WI38 (cell line): ENCODE results near the gene RFX3.

Experiments
- H3K4me3 ChIP-seq: 2 replicates; pipeline ENCODE4 v1.5.1; 2011; ENCODE audit warnings: low read depth, mild to moderate bottlenecking, control low read depth, low read length
- CTCF ChIP-seq: IDR thresholded peaks from 2 replicates; pipeline ENCODE4 v1.5.1; 2012; ENCODE audit warnings: low read depth, mild to moderate bottlenecking, control low read depth, low read length

The RFX3 gene

GRCh38 chr9:3467593-3468219, 58.1 kb downstream of the RFX3 start:
- no peak overlapping the region for H3K4me3 ChIP-seq
- TF ChIP-seq CTCF, result peak; percentile 99

- TF ChIP-seq CTCF, result no peak
Measured at GRCh38 chr9:3464033-3464638, 61.7 kb downstream of the RFX3 start.

DNA sequence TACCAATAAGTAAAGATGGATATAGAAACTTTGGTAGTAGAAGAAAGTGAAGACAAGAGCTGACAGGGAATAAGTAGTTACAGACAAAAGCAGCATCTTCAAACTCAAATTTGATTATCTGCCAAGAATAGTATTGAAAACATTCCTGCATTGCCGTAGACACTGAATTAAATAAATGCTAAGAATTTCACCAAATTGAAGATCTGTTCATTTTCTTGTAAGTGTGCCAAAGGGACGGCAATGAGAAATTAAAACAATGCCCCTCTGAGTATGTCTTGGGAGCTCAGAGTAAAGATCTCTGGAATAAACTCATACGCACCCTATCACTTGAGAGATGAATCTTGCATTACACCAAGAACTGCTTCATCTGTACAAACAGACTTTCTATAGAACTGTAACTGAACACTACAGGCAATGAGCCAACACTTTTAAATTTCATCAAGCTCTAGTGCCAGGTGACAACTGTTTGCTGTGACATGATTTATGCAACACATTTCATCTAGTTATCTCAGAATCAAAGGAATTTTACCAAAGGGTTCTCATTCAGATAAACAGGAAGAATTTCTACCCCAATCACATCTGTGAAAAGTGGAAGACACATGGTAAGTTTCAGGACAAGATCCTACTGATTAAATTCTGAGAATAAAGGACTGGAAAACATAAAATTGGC, 66.9 kb downstream of the RFX3 start:
- TF ChIP-seq CTCF, result no peak
- no peak overlapping the region for H3K4me3 ChIP-seq

More at GRCh38 chr9:3464033-3464638, 61.7 kb downstream of the RFX3 start:
- no peak overlapping the region for H3K4me3 ChIP-seq

DNA sequence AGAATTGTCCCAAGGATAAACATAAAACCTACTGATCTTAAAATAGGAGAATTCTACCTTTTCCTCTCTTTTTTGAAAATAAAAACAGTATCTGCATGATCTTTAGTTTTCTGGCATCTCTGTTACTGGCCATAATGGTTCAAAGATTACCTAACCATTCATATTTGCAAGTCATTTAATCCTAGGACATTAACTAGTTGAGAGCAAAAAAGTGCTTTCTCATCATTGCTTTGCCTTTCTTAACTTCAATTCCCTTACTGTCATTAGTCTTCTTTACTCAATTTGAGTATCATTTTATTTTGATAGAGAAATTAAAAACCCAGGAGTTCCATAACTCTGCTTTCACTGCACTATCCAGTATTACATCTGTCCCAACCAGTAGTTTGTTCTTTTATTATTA, 68.6 kb downstream of the RFX3 start:
- H3K4me3 ChIP-seq, result no peak overlapping the region
- no peak for TF ChIP-seq CTCF

DNA sequence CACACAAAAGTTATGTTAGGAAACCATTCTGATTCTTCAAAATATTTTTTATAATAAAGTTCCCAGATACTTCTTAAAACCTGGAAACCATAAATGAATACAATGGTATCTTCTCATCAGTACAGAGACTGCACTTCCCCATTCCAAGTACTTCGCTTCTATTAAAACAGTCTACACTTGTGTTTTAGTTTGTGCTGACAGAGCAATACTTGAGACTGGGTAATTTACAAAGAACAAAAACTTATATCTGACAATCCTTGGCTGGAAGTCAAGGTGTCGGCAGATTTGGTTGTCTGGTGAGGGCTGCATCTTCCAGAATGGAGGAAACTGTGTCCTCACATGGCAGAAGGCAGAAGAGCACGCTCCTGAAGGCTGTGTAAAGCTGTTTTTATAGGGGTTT, 70.1 kb downstream of the RFX3 start:
- H3K4me3 ChIP-seq, result no peak overlapping the region
- no peak for TF ChIP-seq CTCF

DNA sequence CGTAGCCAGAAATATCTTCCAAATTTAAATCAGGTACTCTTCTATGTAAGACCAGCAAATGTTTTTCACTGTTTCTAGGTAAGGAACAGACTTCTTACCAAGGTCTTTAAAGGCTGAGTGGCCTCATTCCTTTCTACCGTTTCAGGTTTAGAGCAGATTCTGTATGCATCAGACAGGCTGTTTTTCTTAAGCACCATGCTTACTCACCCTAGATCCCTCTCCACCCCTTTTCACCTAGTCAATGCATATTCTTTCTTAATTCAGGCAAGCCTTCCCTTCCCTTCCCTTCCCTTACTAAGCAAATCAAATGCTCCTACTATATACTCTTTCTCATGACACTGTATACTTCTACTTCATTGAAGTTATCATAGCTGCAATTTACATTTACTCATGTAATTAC, 70.7 kb downstream of the RFX3 start:
- H3K4me3 ChIP-seq, result no peak overlapping the region
- no peak for TF ChIP-seq CTCF

DNA sequence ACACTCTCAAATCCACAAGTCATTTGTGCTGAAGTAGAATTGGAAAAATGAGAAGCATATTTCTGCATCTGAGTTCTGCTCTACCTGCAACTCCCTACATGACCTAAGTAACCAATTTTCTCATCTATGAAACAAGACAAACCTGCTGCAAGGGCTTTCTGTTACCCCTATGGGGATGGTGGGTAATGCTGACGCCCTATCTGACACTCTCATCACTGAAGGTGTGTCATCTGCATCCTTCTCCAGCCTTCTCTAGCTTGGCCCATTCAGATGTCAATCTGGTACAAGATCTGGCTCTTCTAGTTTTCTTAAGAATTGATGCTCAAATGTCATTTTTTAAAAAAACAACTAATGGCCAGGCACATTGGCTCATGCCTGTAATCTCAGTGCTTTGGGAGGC, 73.8 kb downstream of the RFX3 start:
- no peak for TF ChIP-seq CTCF
- no peak overlapping the region for H3K4me3 ChIP-seq
